ENCODE data around the gene DGKG.

Gene DGKG

GRCh38 chr3:186234152-186234551, 127.9 kb downstream of the DGKG start:
- TF ChIP-seq POLR2A (IDR thresholded peaks at IDR 0.05; ENCODE audit: low read depth, low read length) (no peak), TAF1 (IDR thresholded peaks at IDR 0.05; ENCODE audit: borderline replicate concordance, low read depth, low read length) (no peak), POLR2AphosphoS5 (IDR thresholded peaks at IDR 0.05; ENCODE audit: low read depth, low read length) (no peak)

GRCh38 chr3:186226482-186226881, 135.6 kb downstream of the DGKG start:
- FAIRE-seq, result no peak
- no peak for TF ChIP-seq POLR2AphosphoS5 (IDR thresholded peaks at IDR 0.05; ENCODE audit: low read depth, low read length)
- no peak for TF ChIP-seq TAF1 (IDR thresholded peaks at IDR 0.05; ENCODE audit: borderline replicate concordance, low read depth, low read length)
- TF ChIP-seq POLR2A (IDR thresholded peaks at IDR 0.05; ENCODE audit: low read depth, low read length), result no peak
- DNase-seq (ENCODE audit: insufficient read length), result no peak

More at GRCh38 chr3:186234152-186234551, 127.9 kb downstream of the DGKG start:
- DNase-seq (ENCODE audit: insufficient read length) (no peak), FAIRE-seq (no peak)

- FAIRE-seq (peak; percentile 46), DNase-seq (ENCODE audit: insufficient read length) (no peak)
- TF ChIP-seq TAF1 (IDR thresholded peaks at IDR 0.05; ENCODE audit: borderline replicate concordance, low read depth, low read length), result no peak
These were observed 136.4 kb downstream of the DGKG start for GRCh38 chr3:186225603-186226002.

GRCh38 chr3:186224041-186224610, 137.9 kb downstream of the DGKG start:
- FAIRE-seq, result no peak
- no peak for TF ChIP-seq POLR2A (IDR thresholded peaks at IDR 0.05; ENCODE audit: low read depth, low read length)
- no peak for TF ChIP-seq POLR2AphosphoS5 (IDR thresholded peaks at IDR 0.05; ENCODE audit: low read depth, low read length)
- TF ChIP-seq TAF1 (IDR thresholded peaks at IDR 0.05; ENCODE audit: borderline replicate concordance, low read depth, low read length), result no peak
- DNase-seq (ENCODE audit: insufficient read length), result no peak

GRCh38 chr3:186223476-186223875, 138.6 kb downstream of the DGKG start:
- DNase-seq (ENCODE audit: insufficient read length), result no peak
- no peak for FAIRE-seq
- TF ChIP-seq TAF1 (IDR thresholded peaks at IDR 0.05; ENCODE audit: borderline replicate concordance, low read depth, low read length) (no peak), POLR2AphosphoS5 (IDR thresholded peaks at IDR 0.05; ENCODE audit: low read depth, low read length) (no peak), POLR2A (IDR thresholded peaks at IDR 0.05; ENCODE audit: low read depth, low read length) (no peak)

GRCh38 chr3:186221760-186222378, 140.2 kb downstream of the DGKG start:
- TF ChIP-seq TAF1 (IDR thresholded peaks at IDR 0.05; ENCODE audit: borderline replicate concordance, low read depth, low read length) (no peak), POLR2AphosphoS5 (IDR thresholded peaks at IDR 0.05; ENCODE audit: low read depth, low read length) (no peak), POLR2A (IDR thresholded peaks at IDR 0.05; ENCODE audit: low read depth, low read length) (no peak)
- FAIRE-seq, result no peak
- DNase-seq (ENCODE audit: insufficient read length), result no peak

GRCh38 chr3:186220911-186221645, 141.0 kb downstream of the DGKG start:
- FAIRE-seq (no peak), DNase-seq (ENCODE audit: insufficient read length) (no peak)
- no peak for TF ChIP-seq TAF1 (IDR thresholded peaks at IDR 0.05; ENCODE audit: borderline replicate concordance, low read depth, low read length)
- no peak for TF ChIP-seq POLR2A (IDR thresholded peaks at IDR 0.05; ENCODE audit: low read depth, low read length)
- no peak for TF ChIP-seq POLR2AphosphoS5 (IDR thresholded peaks at IDR 0.05; ENCODE audit: low read depth, low read length)

GRCh38 chr3:186220365-186220764, 141.7 kb downstream of the DGKG start:
- TF ChIP-seq POLR2A (IDR thresholded peaks at IDR 0.05; ENCODE audit: low read depth, low read length) (no peak), POLR2AphosphoS5 (IDR thresholded peaks at IDR 0.05; ENCODE audit: low read depth, low read length) (no peak), TAF1 (IDR thresholded peaks at IDR 0.05; ENCODE audit: borderline replicate concordance, low read depth, low read length) (no peak)
- FAIRE-seq, result no peak
- DNase-seq (ENCODE audit: insufficient read length), result no peak

GRCh38 chr3:186219211-186219638, 142.8 kb downstream of the DGKG start:
- FAIRE-seq (no peak), DNase-seq (ENCODE audit: insufficient read length) (no peak)
- TF ChIP-seq TAF1 (IDR thresholded peaks at IDR 0.05; ENCODE audit: borderline replicate concordance, low read depth, low read length) (no peak), POLR2A (IDR thresholded peaks at IDR 0.05; ENCODE audit: low read depth, low read length) (no peak), POLR2AphosphoS5 (IDR thresholded peaks at IDR 0.05; ENCODE audit: low read depth, low read length) (no peak)

GRCh38 chr3:186218421-186218820, 143.6 kb downstream of the DGKG start:
- DNase-seq (ENCODE audit: insufficient read length), result no peak
- FAIRE-seq, result no peak
- TF ChIP-seq POLR2AphosphoS5 (IDR thresholded peaks at IDR 0.05; ENCODE audit: low read depth, low read length) (no peak), TAF1 (IDR thresholded peaks at IDR 0.05; ENCODE audit: borderline replicate concordance, low read depth, low read length) (no peak), POLR2A (IDR thresholded peaks at IDR 0.05; ENCODE audit: low read depth, low read length) (no peak)

GRCh38 chr3:186217820-186218164, 144.2 kb downstream of the DGKG start:
- DNase-seq (ENCODE audit: insufficient read length) (peak; percentile 58), FAIRE-seq (peak; percentile 85)
- TF ChIP-seq POLR2AphosphoS5 (IDR thresholded peaks at IDR 0.05; ENCODE audit: low read depth, low read length) (no peak), POLR2A (IDR thresholded peaks at IDR 0.05; ENCODE audit: low read depth, low read length) (no peak), TAF1 (IDR thresholded peaks at IDR 0.05; ENCODE audit: borderline replicate concordance, low read depth, low read length) (no peak)

Measured in GM12892 (cell line).